ENCODE measurements around the gene DNAJC7.
A peak's percentile ranks its signal among the peaks of the same experiment; 100 is the strongest.
"Not testable (repeated sequence)": the region's sequence is repeated elsewhere in the genome, so short reads cannot be mapped to it uniquely, and the experiment has no call there.

The DNAJC7 gene

GRCh38 chr17:42041619-42042018 is 24.4 kb upstream of the DNAJC7 start:
- DNase-seq (ENCODE audit: low spot score), result no peak

- no peak for DNase-seq (ENCODE audit: low spot score)
Measured at GRCh38 chr17:42040818-42041217, 23.6 kb upstream of the DNAJC7 start.

GRCh38 chr17:42039794-42040763 is 22.8 kb upstream of the DNAJC7 start:
- no peak for DNase-seq (ENCODE audit: low spot score)

DNA sequence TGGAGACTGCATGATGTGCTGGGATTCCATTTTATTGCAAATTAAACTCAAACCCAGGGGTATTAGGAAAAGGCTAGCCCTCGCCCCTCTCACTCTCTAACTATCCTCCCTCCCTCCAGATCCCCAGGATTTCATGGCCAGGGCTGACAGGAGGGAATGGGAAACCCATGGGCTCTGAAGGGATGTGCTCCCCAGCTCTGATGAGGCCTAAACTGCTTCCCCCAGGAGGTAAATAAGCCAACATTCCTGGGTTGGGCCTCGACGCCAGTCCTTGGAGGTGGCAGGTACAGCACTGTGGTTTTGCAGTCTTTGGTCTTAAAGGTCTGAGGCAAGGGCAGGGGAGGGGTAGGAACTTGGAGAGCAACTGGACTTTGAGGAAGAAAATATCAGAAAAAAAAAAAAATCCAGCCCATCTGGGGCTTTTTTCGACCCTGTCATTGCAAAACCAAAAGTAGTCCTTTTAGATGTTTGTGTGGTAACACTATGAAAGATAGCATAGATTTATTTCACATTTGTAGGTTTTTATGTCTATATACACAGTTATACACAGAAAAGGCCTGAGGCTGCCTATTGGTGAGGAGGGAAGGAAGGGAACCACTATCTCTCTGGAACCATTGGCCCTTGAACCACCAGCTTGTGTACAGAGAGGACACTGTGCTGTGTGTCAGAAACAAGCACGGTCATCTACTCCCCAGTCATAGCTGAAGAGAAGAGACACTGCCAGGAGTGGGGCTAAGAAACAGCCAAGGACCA is 21.2 kb upstream of the DNAJC7 start:
- no peak for DNase-seq (ENCODE audit: low spot score)

GRCh38 chr17:42034059-42034458 is 16.8 kb upstream of the DNAJC7 start:
- no peak for DNase-seq (ENCODE audit: low spot score)

- DNase-seq (ENCODE audit: low spot score), result no peak
Measured at GRCh38 chr17:42031584-42031983, 14.3 kb upstream of the DNAJC7 start.

DNA sequence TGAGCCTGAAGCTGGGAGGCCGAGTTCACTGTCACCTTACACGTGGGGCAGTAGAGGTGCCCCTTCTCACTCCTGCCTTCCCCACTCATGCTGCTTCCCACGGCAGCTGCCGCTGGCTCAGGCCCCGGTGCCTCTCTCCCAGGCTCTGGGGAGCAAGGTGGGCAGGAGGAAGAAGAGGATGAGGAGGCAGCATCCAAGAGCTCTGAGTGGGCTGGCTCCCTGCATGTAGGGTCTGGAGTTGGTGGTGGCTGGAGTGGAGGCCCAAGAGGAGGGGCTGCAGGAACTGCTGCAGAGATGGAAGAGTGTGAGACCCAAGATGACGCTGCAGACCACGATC is 11.5 kb upstream of the DNAJC7 start:
- DNase-seq (ENCODE audit: low spot score), result no peak

DNA sequence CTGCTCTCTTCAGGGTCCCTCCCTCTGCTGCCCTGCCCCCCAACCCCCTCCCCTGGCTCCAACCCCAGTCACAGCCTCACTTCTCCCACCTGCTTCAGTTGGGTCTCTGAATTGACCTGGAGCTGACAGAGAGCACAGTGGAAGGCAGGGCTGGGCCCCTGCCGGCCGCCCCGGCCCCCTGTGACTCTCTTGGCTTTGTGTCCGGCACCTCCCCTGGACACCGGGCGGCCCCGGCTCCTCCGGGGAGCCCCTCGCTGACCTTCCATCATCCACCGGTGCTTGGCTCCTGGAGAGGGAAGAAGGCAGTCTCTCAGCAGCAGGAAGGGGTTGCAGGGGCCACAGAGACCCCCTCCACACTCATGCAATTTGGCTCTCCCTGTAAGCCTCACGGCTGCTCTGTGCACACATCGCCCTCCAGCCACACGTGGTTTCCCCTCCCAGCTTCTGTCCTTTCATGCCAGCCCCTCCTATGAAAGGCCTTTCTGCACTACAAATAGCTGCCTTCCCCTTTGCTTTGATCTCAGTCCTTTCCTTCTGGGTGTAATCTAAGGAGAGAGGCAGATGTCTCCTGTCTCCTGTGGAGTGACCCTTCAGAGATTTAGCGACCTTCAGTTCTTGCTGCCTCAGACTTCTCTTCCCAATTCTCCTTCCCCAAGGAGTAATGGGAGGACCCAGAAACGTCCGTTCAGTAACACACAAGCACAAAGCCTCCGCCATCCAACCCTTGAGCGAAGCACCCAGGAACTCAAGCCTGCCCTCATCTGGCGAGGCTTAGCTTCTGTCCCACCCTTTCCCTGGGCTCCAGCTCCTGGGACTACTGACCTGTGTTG is 10.9 kb upstream of the DNAJC7 start:
- DNase-seq (ENCODE audit: low spot score), result peak; percentile 70

DNA sequence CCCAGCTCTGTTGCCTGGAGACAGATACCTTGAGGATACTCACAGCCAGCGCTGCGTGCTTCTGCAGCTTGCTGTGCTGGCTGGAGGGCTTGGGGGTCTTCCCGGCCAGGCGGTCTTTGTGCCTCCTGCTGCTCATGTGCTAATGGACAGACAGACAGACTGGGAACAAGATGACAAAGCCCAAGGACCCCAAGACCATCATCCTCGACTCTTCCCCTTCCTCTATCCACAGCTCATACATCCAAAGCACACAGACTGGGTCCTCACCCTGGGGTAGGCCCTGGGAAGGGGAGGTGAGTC is 10.3 kb upstream of the DNAJC7 start:
- DNase-seq (ENCODE audit: low spot score), result no peak

DNA sequence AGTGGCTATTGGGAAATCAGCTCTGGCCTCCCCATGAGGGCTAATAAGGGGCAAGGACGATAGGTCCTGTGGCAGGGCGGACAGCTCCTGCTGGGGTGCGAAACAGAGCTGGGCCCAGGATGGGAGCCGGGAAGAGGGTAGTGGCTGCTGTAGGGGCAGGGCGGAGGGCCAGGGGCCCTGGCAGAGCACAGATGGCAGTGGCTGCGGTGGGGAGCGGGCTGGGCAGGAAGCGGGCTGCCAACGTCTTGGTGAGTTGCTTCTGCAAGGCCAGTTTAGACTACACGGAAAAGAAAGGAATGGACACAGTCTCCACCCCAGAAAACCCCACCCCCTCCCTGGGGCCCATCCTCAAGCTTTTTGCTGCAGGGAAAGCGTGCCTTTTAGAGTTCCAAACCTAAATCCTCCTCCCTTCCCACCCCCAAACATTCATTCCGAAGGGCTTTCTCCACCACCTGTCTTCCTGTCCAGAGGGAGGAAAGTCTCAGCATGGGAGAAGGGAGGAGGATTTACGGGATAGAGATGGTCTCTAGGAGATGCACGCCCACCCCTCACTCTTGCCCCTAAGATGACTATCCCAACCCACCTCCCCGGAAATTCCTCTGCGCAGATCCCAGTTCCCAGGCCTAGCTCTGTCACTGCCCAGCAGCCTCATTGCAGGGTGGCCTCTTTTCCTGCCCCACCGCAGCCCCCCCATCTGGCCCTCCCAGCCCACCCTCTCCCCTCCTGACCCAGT is 9.8 kb upstream of the DNAJC7 start:
- DNase-seq (ENCODE audit: low spot score), result no peak

DNA sequence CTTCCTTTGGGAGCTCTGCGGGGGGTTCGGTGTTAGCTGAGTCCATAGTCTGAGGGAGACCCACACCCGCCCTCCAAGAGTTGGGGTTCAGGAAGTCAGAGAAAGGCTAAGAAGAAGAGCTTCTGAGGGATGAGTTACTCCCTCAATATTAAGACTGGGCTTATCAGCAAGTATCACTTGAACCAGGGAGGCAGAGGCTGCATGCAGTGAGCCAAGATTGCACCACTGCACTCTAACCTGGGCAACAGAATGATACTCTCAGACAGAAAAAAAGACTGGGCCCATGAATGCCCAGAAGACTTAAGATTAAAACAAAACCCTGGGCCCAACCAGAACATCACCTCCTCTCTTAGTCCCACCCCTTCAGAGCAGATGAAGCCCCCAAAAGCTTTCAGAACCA is 8.7 kb upstream of the DNAJC7 start:
- no peak for DNase-seq (ENCODE audit: low spot score)

DNA sequence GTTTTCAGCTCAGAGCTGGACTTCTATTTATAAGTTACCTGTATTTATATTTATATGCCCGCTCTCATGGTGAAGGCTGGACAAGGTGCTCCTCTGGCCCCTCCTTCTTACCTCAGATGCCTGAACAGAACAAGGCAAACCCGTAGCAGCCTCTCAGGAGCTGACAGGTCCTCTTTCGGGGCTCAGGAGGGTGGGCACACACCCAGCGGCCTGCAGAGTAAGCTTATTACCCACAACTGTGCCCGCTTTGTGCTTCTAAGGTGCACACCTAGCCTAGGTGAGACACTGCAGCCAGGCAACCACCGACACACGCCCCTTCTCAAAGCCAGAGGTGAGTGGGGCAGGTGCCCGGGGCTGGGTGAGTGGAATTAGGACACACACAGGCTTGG is 7.9 kb upstream of the DNAJC7 start:
- no peak for DNase-seq (ENCODE audit: low spot score)

- no peak for DNase-seq (ENCODE audit: low spot score)
Measured at GRCh38 chr17:42023524-42024349, 6.5 kb upstream of the DNAJC7 start.

- not testable (repeated sequence) for DNase-seq (ENCODE audit: low spot score)
Measured at GRCh38 chr17:42020845-42021244, 3.6 kb upstream of the DNAJC7 start.

DNA sequence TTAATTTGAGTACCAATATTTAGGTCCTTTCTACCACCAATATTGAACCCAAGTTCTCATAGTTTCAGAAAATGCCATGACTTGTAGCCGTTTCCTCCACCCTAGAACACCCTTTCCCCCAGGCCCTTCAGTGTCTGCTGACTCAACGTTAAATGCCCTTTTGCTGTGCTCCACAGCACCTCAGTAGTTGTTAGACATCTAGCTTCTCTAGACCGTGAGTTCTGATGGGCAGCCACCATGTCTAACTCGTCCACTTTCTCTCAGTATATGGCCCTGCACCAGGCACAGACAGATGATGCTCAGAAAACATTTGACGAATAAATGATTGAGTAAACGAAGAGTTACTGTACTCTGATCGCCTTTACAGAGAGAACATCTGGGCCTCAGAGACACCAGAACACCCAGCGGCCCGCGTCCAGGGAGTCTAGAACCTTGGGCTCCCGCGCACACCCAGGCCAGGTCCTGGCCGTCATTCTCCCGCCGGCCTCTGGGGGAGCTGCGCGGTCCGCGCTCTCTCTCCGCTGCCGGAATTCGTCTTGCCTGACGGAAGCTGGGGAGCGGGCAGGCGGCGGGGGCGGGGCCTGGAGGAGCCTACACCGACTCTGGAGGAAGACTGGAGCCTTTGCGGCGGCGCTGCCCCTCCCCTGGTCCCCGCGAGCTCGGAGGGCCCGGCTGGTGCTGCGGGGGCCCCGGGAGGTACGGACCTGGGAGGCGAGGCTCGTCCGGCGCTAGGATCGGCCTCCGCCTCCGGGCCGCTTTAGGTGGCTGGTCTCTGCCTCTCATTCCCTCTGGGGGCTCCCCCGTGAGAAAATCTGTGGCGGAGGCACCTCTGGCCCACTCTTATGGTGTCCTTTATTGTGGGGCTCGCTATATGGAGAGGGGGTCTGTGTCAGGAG is 2.5 kb upstream of the DNAJC7 start, which contains the start of gene NKIRAS2:
Gene NKIRAS2 (plus strand): TSS at position 582 of the 896 bp plus-strand sequence. CDS start 1,488 bp downstream, outside the sequence.
- peak; percentile 90 for DNase-seq (ENCODE audit: low spot score)

DNA sequence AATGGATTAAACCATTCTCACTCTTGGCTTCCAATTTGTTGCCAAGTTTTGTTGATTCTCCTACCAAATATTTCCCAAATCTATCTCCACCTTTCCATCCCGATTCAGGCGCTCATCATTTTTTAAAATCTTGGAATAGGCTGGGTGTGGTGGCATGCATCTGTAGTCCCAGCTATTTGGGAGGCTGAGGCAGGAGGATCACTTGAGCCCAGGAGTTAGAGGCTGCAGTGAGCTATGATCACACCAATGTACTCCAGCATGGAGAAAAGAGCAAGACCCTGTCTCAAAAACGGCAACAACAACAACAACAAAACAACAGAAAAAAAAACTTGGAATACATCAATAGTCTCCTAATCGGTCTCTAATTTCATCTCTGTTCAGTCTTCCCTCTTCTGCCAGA is 1.7 kb upstream of the DNAJC7 start:
- DNase-seq (ENCODE audit: low spot score), result no peak

DNA sequence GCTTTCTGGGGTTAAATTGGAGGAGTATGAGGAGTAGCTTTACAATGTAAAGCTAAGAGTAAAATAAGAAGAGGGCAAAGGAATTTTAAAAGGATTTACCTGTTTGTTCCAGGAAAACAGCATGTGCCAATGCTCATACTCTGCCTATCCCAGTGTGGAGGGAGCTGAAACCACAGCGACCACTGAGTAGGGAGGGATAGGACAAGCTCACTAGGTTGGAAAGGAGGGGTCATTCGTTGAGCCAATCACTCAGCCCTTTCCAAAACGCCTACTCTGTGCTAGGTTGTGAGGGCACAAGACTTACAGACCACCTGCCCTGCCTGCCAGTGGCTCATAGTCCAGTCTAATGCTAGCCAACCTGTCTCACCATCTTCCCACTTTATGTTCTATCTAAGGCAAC is 1.1 kb upstream of the DNAJC7 start:
- DNase-seq (ENCODE audit: low spot score), result no peak

DNA sequence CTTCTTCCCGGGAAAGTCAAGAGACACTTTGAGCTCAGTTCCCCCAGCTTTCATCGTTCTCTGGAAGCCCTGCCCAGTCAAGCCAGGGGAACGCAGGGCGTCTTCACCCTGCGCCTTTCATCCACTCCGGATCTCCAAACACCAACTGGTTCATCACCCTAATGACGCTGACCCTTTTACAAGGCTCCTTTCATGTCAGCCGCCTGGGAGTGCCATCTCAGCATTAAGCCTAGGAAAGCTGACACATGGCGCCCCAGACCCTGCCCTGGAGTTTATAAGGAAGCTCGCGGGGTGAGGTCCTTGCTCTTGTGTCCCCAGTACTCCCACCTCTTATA is 594 bp upstream of the DNAJC7 start:
- no peak for DNase-seq (ENCODE audit: low spot score)

DNA sequence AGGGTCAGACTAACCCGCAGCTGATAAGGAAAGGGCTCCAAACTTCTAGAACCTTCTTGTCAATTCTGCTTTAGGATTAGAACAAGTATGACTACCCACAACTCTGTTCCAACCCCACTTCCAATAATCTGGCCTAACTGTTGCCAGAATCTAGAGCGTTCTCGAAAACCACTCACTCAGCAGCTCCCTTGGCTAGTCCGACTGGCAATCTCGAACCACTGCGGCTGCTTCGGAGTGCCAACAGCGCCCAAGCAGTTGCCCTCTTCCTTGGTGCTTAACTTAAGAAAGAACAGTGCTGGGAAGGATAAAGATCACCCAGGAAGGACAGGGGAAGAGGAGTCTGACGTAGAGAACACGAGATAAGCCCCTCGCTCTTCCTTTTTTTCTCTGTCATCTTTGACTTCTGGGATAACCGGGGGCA is 818 bp downstream of the DNAJC7 start:
- DNase-seq (ENCODE audit: low spot score), result no peak

- not testable (repeated sequence) for DNase-seq (ENCODE audit: low spot score)
Measured at GRCh38 chr17:42013740-42014139, 3.5 kb downstream of the DNAJC7 start.
